ENCODE results near the gene CD164L2.

CD164L2 gene

GRCh38 chr1:27350663-27351540 is 32.2 kb downstream of the CD164L2 start:
- no peak overlapping the region for H3K4me3 ChIP-seq (ENCODE audit: low read depth, low read length)
- no peak for DNase-seq (ENCODE audit: low read depth)
- TF ChIP-seq CTCF (IDR thresholded peaks at IDR 0.05; ENCODE audit: low read depth, low read length, missing control alignments): no peak

GRCh38 chr1:27349784-27350662 is 33.1 kb downstream of the CD164L2 start:
- DNase-seq (ENCODE audit: low read depth): no peak
- no peak overlapping the region; the same call in 1 of the 2 replicates for H3K4me3 ChIP-seq (ENCODE audit: low read depth, low read length)
- TF ChIP-seq CTCF (IDR thresholded peaks at IDR 0.05; ENCODE audit: low read depth, low read length, missing control alignments): no peak

- no peak for TF ChIP-seq CTCF (IDR thresholded peaks at IDR 0.05; ENCODE audit: low read depth, low read length, missing control alignments)
- no peak for DNase-seq (ENCODE audit: low read depth)
- H3K4me3 ChIP-seq (ENCODE audit: low read depth, low read length): peak overlapping the region; percentile 1; the same call in 1 of the 2 replicates
Measured at GRCh38 chr1:27348861-27349783, 34.0 kb downstream of the CD164L2 start.

GRCh38 chr1:27346991-27347624 is 36.0 kb downstream of the CD164L2 start:
- no peak for TF ChIP-seq CTCF (IDR thresholded peaks at IDR 0.05; ENCODE audit: low read depth, low read length, missing control alignments)
- H3K4me3 ChIP-seq (ENCODE audit: low read depth, low read length): no peak overlapping the region
- DNase-seq (ENCODE audit: low read depth): no peak

GRCh38 chr1:27346357-27346756 is 36.8 kb downstream of the CD164L2 start:
- DNase-seq (ENCODE audit: low read depth): no peak
- TF ChIP-seq CTCF (IDR thresholded peaks at IDR 0.05; ENCODE audit: low read depth, low read length, missing control alignments): no peak
- no peak overlapping the region for H3K4me3 ChIP-seq (ENCODE audit: low read depth, low read length)

GRCh38 chr1:27345272-27345671 is 37.9 kb downstream of the CD164L2 start:
- TF ChIP-seq CTCF (IDR thresholded peaks at IDR 0.05; ENCODE audit: low read depth, low read length, missing control alignments): no peak
- no peak overlapping the region for H3K4me3 ChIP-seq (ENCODE audit: low read depth, low read length)
- no peak for DNase-seq (ENCODE audit: low read depth)
